Calu3 (cell line): Measurements from ENCODE around the gene CHRD. TPM values are rescaled to one million over a fixed set of nuclear protein-coding genes. Genes with fewer than 3 reads are reported as not detected.

Experiments used
- BruUV-seq: library from RNA; stranded (reverse); fragments of 400-500 nt; replicated peaks from 2 replicates; lab custom pipeline; 2021; lab: Mats Ljungman, UMichigan
- CTCF ChIA-PET: fragments of 300-600 bp; sonication (Branson Sonifier 250); formaldehyde crosslinking; loops from one replicate; lab custom pipeline; 2022; ENCODE audit warnings: antibody characterized with exemption; lab: Charles Lee
- DNase-seq: peaks from one replicate; pipeline ENCODE4 v3.0.0; 2022
- H3K27ac Mint-ChIP-seq: one replicate; pipeline ENCODE4 v1.8.0; 2022; ENCODE audit warnings: mixed read lengths; ENCODE audit not compliant: unreplicated experiment
- H3K27me3 Mint-ChIP-seq: one replicate; pipeline ENCODE4 v1.8.0; 2022; ENCODE audit warnings: mixed read lengths; ENCODE audit not compliant: unreplicated experiment
- H3K36me3 Mint-ChIP-seq: one replicate; pipeline ENCODE4 v1.8.0; 2022; ENCODE audit warnings: mild to moderate bottlenecking, moderate library complexity, mixed read lengths; ENCODE audit not compliant: insufficient read depth, unreplicated experiment
- H3K4me1 Mint-ChIP-seq: one replicate; pipeline ENCODE4 v1.8.0; 2022; ENCODE audit warnings: mild to moderate bottlenecking, low read depth, mixed read lengths; ENCODE audit not compliant: unreplicated experiment
- H3K4me3 Mint-ChIP-seq: one replicate; pipeline ENCODE4 v1.8.0; 2022; ENCODE audit warnings: mild to moderate bottlenecking, low read depth, moderate library complexity, mixed read lengths; ENCODE audit not compliant: unreplicated experiment
- H3K9me3 Mint-ChIP-seq: one replicate; pipeline ENCODE4 v1.8.0; 2022; ENCODE audit warnings: low read depth, mixed read lengths; ENCODE audit not compliant: unreplicated experiment
- intact Hi-C: fragments of 100-400 bp; cut with micrococcal nuclease; formaldehyde crosslinking; loops from one replicate; pipeline ENCODE4 v1.10.0; 2022; ENCODE audit not compliant: unreplicated experiment
- total RNA-seq: library from RNA; stranded (reverse); gene quantifications from 2 replicates; pipeline ENCODE4 v1.2.3, GENCODE V29; 2022
- TF ChIP-seq, protein P1 (sequence below): fragments of 200-600 bp; IDR thresholded peaks from one replicate; pipeline ENCODE4 v1.8.0; 2022; ENCODE audit warnings: antibody characterized with exemption; ENCODE audit not compliant: unreplicated experiment

The CHRD gene
- total RNA-seq, 1 experiment from 2014 or later: not detected

DNA sequence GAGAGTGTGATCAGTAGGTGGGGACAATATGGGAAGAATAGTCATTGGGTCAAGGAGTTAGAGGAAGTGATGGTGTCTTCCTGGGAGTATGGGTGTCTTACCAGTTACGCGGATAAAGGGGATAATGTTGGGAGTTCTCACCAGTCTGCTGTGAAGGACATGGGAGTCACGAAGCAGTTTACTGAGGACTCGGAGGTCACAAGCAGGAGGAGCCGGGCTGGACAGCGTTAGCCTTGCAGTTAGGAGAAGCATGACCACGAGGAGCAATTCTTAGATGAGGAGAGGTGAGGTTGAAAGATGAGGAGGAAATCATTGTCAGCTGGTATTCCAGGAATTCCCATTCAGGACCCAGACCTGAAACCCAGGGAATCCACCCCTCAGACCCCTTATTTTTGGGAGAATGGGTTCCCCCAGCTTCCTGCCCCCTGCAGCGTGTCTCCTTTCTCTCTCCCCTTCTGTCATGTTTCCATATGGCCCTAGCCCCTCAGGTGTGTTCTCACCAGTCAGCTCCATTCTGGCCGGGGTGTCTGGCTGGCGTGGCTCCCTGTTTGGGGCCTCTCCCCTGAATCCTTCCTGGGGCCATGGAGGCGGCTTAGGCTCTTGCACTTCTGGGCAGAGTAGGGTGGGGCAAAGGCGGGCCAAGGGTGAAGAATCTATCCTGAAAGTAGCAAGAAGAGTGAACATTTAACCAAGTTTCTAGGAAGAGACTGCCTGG lies 4.0 kb upstream of the CHRD start:
- Mint-ChIP-seq H3K4me1 (peaks cover 7% of the 10 kb centered on the region), H3K27ac (no peak overlapping the region), H3K27me3 (peaks cover 86% of the 10 kb centered on the region), H3K4me3 (no peak overlapping the region), H3K36me3 (peaks cover 6% of the 10 kb centered on the region), H3K9me3 (no peaks in the 10 kb centered on the region)
- TF ChIP-seq, protein P1, sequence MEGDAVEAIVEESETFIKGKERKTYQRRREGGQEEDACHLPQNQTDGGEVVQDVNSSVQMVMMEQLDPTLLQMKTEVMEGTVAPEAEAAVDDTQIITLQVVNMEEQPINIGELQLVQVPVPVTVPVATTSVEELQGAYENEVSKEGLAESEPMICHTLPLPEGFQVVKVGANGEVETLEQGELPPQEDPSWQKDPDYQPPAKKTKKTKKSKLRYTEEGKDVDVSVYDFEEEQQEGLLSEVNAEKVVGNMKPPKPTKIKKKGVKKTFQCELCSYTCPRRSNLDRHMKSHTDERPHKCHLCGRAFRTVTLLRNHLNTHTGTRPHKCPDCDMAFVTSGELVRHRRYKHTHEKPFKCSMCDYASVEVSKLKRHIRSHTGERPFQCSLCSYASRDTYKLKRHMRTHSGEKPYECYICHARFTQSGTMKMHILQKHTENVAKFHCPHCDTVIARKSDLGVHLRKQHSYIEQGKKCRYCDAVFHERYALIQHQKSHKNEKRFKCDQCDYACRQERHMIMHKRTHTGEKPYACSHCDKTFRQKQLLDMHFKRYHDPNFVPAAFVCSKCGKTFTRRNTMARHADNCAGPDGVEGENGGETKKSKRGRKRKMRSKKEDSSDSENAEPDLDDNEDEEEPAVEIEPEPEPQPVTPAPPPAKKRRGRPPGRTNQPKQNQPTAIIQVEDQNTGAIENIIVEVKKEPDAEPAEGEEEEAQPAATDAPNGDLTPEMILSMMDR: no peak
- intact Hi-C loops: loop anchor here (10.0 kb wide), 1 partner anchor 139 kb away; no protein-coding TSS in a partner anchor
- no TSS peak for BruUV-seq
- DNase-seq: no peak
- CTCF ChIA-PET: interaction anchor here (0.6 to 1.7 kb wide), 5 partner anchors 9 to 1040 kb away, joined by 3 to 7 read pairs (median 4); no protein-coding TSS in a partner anchor

GRCh38 chr3:184377374-184377773 lies 2.5 kb upstream of the CHRD start:
- no peaks in the 10 kb centered on the region for H3K36me3 Mint-ChIP-seq
- H3K9me3 Mint-ChIP-seq: no peaks in the 10 kb centered on the region
- CTCF ChIA-PET: interaction anchor here (1.2 kb wide), 1 partner anchor 161 kb away, joined by 4 read pairs; no protein-coding TSS in a partner anchor
- H3K27ac Mint-ChIP-seq: no peak overlapping the region
- BruUV-seq: no TSS peak
- no peak overlapping the region for H3K4me3 Mint-ChIP-seq
- intact Hi-C loops: loop anchor here (10.0 kb wide), 1 partner anchor 137 kb away; no protein-coding TSS in a partner anchor
- TF ChIP-seq, protein P1: no peak
- no peak for DNase-seq
- H3K27me3 Mint-ChIP-seq: peaks cover 94% of the 10 kb centered on the region
- no peaks in the 10 kb centered on the region for H3K4me1 Mint-ChIP-seq

DNA sequence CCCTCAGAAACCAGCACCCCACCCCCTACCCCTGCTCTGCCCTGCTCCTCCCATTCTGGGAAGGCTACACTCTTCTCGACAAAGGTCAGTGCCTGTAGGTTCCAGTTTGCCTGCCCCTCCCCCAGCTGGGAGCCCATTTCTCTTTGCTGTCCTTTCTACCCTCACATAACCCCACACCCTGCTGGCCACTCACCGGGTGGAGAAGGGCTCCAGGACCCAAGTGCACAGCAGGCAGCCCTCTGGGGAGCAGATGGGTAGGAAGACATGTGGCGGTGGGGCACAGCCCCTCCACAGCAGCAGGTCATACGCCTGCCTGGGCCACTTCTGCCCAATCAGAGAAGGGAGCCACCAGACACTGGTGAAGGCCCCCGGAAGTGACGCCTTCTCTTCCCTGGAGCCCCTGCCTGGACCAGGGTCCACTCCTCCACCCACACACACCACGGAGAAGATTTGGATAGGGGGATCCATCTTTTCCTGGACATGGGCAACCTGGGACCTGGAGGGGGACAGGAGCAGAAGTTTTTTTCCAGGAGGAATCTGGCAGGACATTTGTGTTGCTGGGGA lies 1.9 kb upstream of the CHRD start, which contains the start of gene THPO:
Gene THPO, minus strand, starts transcription at position 326 of the 564 bp plus-strand sequence. CDS start 1,948 bp downstream, outside the sequence.
- peak within 1 kb of the TSS; percentile 52 for H3K4me3 Mint-ChIP-seq
- H3K36me3 Mint-ChIP-seq: no peaks in the 10 kb centered on the region
- intact Hi-C loops: loop anchor here (10.0 kb wide), 1 partner anchor 137 kb away; no protein-coding TSS in a partner anchor
- BruUV-seq: no TSS peak
- peaks cover 94% of the 10 kb centered on the region for H3K27me3 Mint-ChIP-seq
- no peaks in the 10 kb centered on the region for H3K4me1 Mint-ChIP-seq
- no peak within 1 kb of the TSS for H3K27ac Mint-ChIP-seq
- no peak for DNase-seq
- CTCF ChIA-PET: interaction anchor here (0.5 kb wide), 1 partner anchor 504 kb away, joined by 4 read pairs; no protein-coding TSS in a partner anchor
- TF ChIP-seq, protein P1: no peak
- no peaks in the 10 kb centered on the region for H3K9me3 Mint-ChIP-seq

DNA sequence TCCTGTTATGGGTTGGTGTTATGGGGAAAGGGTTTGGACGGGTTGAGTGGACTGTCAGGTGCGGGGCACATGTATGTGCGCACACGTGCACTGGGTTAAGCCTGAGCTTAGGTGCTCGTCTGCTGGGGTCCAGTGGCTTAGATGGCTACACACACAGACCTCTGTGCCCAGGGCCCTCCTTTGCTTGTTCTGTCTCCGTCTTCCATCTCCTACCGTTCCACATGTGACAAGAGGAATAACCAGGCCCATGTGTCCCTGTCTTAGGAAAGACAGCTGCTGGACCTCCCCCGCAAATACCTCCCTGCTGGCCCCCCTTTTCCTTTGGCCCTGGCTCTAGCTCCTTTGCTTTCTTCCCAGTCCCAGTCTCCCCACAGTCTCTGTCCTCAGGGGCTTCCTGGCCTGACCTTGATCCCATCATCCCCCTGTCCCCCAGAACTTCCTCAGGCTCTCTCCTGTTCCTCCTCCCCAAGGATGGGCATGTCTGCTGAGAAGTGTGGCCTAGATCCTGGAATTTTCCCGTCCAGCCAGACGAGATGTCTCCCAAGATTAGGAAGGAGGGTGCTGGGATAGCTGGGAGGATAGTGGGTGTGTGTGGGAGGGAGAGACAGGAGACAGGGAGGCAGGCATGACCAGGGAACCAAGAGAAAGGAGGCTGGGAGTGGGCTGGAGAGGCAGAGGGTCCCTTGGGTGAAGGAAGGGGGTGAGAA lies 1.1 kb upstream of the CHRD start:
- no TSS peak for BruUV-seq
- peaks cover 94% of the 10 kb centered on the region for H3K27me3 Mint-ChIP-seq
- no peak overlapping the region for H3K27ac Mint-ChIP-seq
- no peaks in the 10 kb centered on the region for H3K9me3 Mint-ChIP-seq
- H3K4me3 Mint-ChIP-seq: peak overlapping the region; percentile 52
- intact Hi-C loops: loop anchor here (10.0 kb wide), 1 partner anchor 136 kb away; no protein-coding TSS in a partner anchor
- no peaks in the 10 kb centered on the region for H3K4me1 Mint-ChIP-seq
- no peak for DNase-seq
- TF ChIP-seq, protein P1: no peak
- no peaks in the 10 kb centered on the region for H3K36me3 Mint-ChIP-seq
- CTCF ChIA-PET: no interaction called here
